B cell (primary cell): ENCODE data around the gene MPI. TPM values are rescaled to one million over a fixed set of nuclear protein-coding genes. Genes with fewer than 3 reads are reported as not detected.
"Not testable (repeated sequence)": the region's sequence is repeated elsewhere in the genome, so short reads cannot be mapped to it uniquely, and the experiment has no call there.

Experiments used
- ATAC-seq: fragments of 200-7000 bp; cut with Tn5 transposase; one replicate; pipeline ENCODE4 v1.10.0; 2021; ENCODE audit warnings: low read depth, mild to moderate bottlenecking, moderate number of reproducible peaks, moderate library complexity
- CTCF ChIA-PET: fragments of 350-600 bp; sonication (Branson Sonifier 250); formaldehyde crosslinking; loops from one replicate; lab custom pipeline; 2021; ENCODE audit warnings: antibody characterized with exemption, inconsistent platforms; lab: Charles Lee
- POLR2A ChIA-PET: fragments of 350-600 bp; sonication (Branson Sonifier 250); formaldehyde crosslinking; loops from one replicate; lab custom pipeline; 2021; ENCODE audit warnings: antibody characterized with exemption; lab: Charles Lee
- DNase-seq: peaks from one replicate; pipeline ENCODE4 v3.0.0; 2013
- H2AFZ ChIP-seq: 2 replicates; pipeline ENCODE4 v1.6.1; 2012; ENCODE audit warnings: mild to moderate bottlenecking, low read depth, low read length; ENCODE audit not compliant: insufficient read depth, poor library complexity, severe bottlenecking
- H3K27ac ChIP-seq, 2 donors: 1 replicate in 1 of 2; 2 replicates in 1 of 2; pipeline ENCODE4 v1.5.1; 2012 to 2013; ENCODE audit warnings: low read length in 2 of 2, mild to moderate bottlenecking in 2 of 2, moderate library complexity in 1 of 2
- H3K27me3 ChIP-seq, 4 experiments: fragments of 200-600 bp in 1 of 4; sonication (generic) in 1 of 4; replicated peaks in 1 of 4; 1 replicate in 2 of 4; 2 replicates in 2 of 4; pipeline versions ENCODE4 v1.6.1 to v1.7.0; 2013 to 2016; ENCODE audit warnings: low read length in 3 of 4, mild to moderate bottlenecking in 2 of 4, mixed read lengths in 1 of 4, moderate library complexity in 1 of 4; ENCODE audit not compliant: insufficient read depth in 4 of 4, control insufficient read depth in 3 of 4; ENCODE audit errors: control extremely low read depth in 1 of 4
- H3K36me3 ChIP-seq, 2 experiments: replicated peaks in 1 of 2; 1 replicate in 1 of 2; 2 replicates in 1 of 2; pipeline versions ENCODE4 v1.6.1 to v1.7.1; 2013; ENCODE audit warnings: low read length in 1 of 2; ENCODE audit not compliant: insufficient read depth in 2 of 2, control insufficient read depth in 1 of 2; ENCODE audit errors: control extremely low read depth in 1 of 2, extremely low read depth in 1 of 2
- H3K4me1 ChIP-seq, 2 donors: fragments of 200-600 bp in 1 of 2; sonication (generic) in 1 of 2; 1 replicate in 1 of 2; 2 replicates in 1 of 2; pipeline versions ENCODE4 v1.5.1 to v1.6.1; 2013 to 2017; ENCODE audit warnings: low read length in 2 of 2; ENCODE audit not compliant: control insufficient read depth in 2 of 2, insufficient read depth in 2 of 2
- H3K4me2 ChIP-seq: replicated peaks from 2 replicates; pipeline ENCODE3; 2012; ENCODE audit warnings: mild to moderate bottlenecking, low read depth, low read length; ENCODE audit not compliant: poor library complexity, severe bottlenecking
- H3K4me3 ChIP-seq, 5 experiments: fragments of 200-600 bp in 1 of 5; sonication (generic) in 1 of 5; 1 replicate in 3 of 5; 2 replicates in 2 of 5; pipeline versions ENCODE4 v1.5.1 to v1.7.0; 2011 to 2016; ENCODE audit warnings: low read length in 4 of 5, mild to moderate bottlenecking in 4 of 5, low read depth in 2 of 5, control low read depth in 1 of 5, moderate library complexity in 1 of 5; ENCODE audit not compliant: insufficient read depth in 1 of 5; ENCODE audit errors: control extremely low read depth in 1 of 5, extremely low read depth in 1 of 5
- H3K79me2 ChIP-seq: fragments of 200-600 bp; sonication (generic); one replicate; pipeline ENCODE4 v1.6.0; 2016; ENCODE audit warnings: low read length; ENCODE audit not compliant: control insufficient read depth, insufficient read depth
- H3K9ac ChIP-seq: fragments of 200-600 bp; sonication (generic); 2 replicates; pipeline ENCODE4 v1.6.1; 2017; ENCODE audit warnings: mild to moderate bottlenecking, low read length, moderate library complexity
- H3K9me3 ChIP-seq, 3 donors: one replicate each; pipeline versions ENCODE4 v1.6.1 to v1.7.1; 2013; ENCODE audit warnings: low read length in 2 of 3; ENCODE audit not compliant: control insufficient read depth in 2 of 3, insufficient read depth in 1 of 3; ENCODE audit errors: control extremely low read depth in 1 of 3
- H4K20me1 ChIP-seq: 2 replicates; pipeline ENCODE4 v1.6.0; 2012; ENCODE audit warnings: mild to moderate bottlenecking, low read length; ENCODE audit not compliant: insufficient read depth, control insufficient read depth, poor library complexity, severe bottlenecking
- H3K27ac Mint-ChIP-seq: one replicate; pipeline ENCODE4 v1.8.0; 2021; ENCODE audit warnings: mixed read lengths
- H3K27me3 Mint-ChIP-seq: one replicate; pipeline ENCODE4 v1.8.0; 2021; ENCODE audit warnings: mixed read lengths
- H3K4me1 Mint-ChIP-seq: one replicate; pipeline ENCODE4 v1.8.0; 2021; ENCODE audit warnings: mixed read lengths
- H3K4me3 Mint-ChIP-seq: one replicate; pipeline ENCODE4 v1.8.0; 2021; ENCODE audit warnings: mixed read lengths
- H3K9me3 Mint-ChIP-seq: one replicate; pipeline ENCODE4 v1.8.0; 2022; ENCODE audit warnings: mixed read lengths; ENCODE audit not compliant: insufficient read depth
- CTCF ChIP-seq: fragments of 200-600 bp; IDR thresholded peaks from one replicate; pipeline ENCODE4 v1.8.0; 2022; ENCODE audit warnings: antibody characterized with exemption, mild to moderate bottlenecking
- EZH2 ChIP-seq: IDR thresholded peaks from 2 replicates; pipeline ENCODE4 v1.6.1; 2012; ENCODE audit warnings: borderline replicate concordance, low read depth, mild to moderate bottlenecking, moderate library complexity, low read length; ENCODE audit not compliant: insufficient read depth, poor library complexity, severe bottlenecking
- WGBS: methylation state at CpG from one replicate; pipeline ENCODE4 v1.1.5; 2013; ENCODE audit warnings: missing lambda C conversion rate; ENCODE audit not compliant: insufficient coverage; 5-methylcytosine and 5-hydroxymethylcytosine counted together
- intact Hi-C: fragments of 100-400 bp; cut with micrococcal nuclease; formaldehyde crosslinking; loops from one replicate; pipeline ENCODE4 v1.10.0; 2022
- polyA plus RNA-seq: library from polyadenylated mRNA; depleted of rRNA; stranded (reverse); fragments of >200 nt; gene quantifications from 2 replicates; pipeline ENCODE4 v1.2.3, GENCODE V29; 2012
- total RNA-seq, 2 donors: library from RNA; stranded (reverse); fragments of 120-200 nt in 1 of 2; gene quantifications; 1 replicate in 1 of 2; 2 replicates in 1 of 2; pipeline versions ENCODE4 v1.2.3 to v1.2.4, GENCODE V29; 2013 to 2022

Gene MPI
- total and polyA plus RNA-seq, 2 donors (not counting 1 experiment from before 2014, with no cell fraction given), result 37.2 to 59.8 TPM

GRCh38 chr15:74893627-74894026, 3.8 kb downstream of the MPI start:
- WGBS, result 70% methylated on average over 3 of the region's 3 CpGs
- intact Hi-C loops, result loop anchor here (5.0 kb wide), 1 partner anchor 44 kb away; the partner anchor contains the start of gene COX5A
- Mint-ChIP-seq H3K9me3 (no peaks in the 10 kb centered on the region), H3K27me3 (no peaks in the 10 kb centered on the region), H3K27ac (peak overlapping the region; percentile 78), H3K4me1 (peaks cover 39% of the 10 kb centered on the region), H3K4me3 (peak overlapping the region; percentile 63)
- H3K27ac ChIP-seq, result peak overlapping the region in 1 of 2 donors; percentile 46
- CTCF ChIA-PET, result interaction anchor here (0.6 to 2.3 kb wide), 5 partner anchors 8 to 123 kb away, joined by 3 to 25 read pairs (median 4); no protein-coding TSS in a partner anchor
- TF ChIP-seq EZH2 (no peak), CTCF (no peak)
- DNase-seq, result no peak
- H3K79me2 ChIP-seq, result peaks cover 16% of the 10 kb centered on the region
- no peaks in the 10 kb centered on the region for H4K20me1 ChIP-seq
- no peaks in the 10 kb centered on the region for H3K9me3 ChIP-seq
- no peak overlapping the region for H3K4me3 ChIP-seq
- no peak for ATAC-seq
- POLR2A ChIA-PET, result interaction anchor here (0.6 to 0.8 kb wide), 4 partner anchors 20 to 558 kb away, joined by 3 to 4 read pairs (median 4); partner anchors contain the start of genes SCAMP2 and SIN3A
- peak overlapping the region; percentile 6 for H3K9ac ChIP-seq
- no peak overlapping the region for H2AFZ ChIP-seq
- no peaks in the 10 kb centered on the region for H3K27me3 ChIP-seq
- peaks cover 25 to 38% of the 10 kb centered on the region in 2 donors for H3K4me1 ChIP-seq
- peak overlapping the region; percentile 45 for H3K4me2 ChIP-seq
- peaks cover 0 to 10% of the 10 kb centered on the region in 2 experiments for H3K36me3 ChIP-seq

GRCh38 chr15:74894383-74894782, 4.5 kb downstream of the MPI start:
- intact Hi-C loops, result loop anchor here (5.0 kb wide), 1 partner anchor 43 kb away; the partner anchor contains the start of gene COX5A
- POLR2A ChIA-PET, result interaction anchor here (1.8 kb wide), 1 partner anchor 11 kb away, joined by 5 read pairs; no protein-coding TSS in a partner anchor
- not testable (repeated sequence) for H3K27ac Mint-ChIP-seq

More at GRCh38 chr15:74894383-74894782, 4.5 kb downstream of the MPI start:
- not testable (repeated sequence) for ATAC-seq, H2AFZ ChIP-seq, H3K9me3 Mint-ChIP-seq, H3K9ac ChIP-seq, H3K4me3 Mint-ChIP-seq, H4K20me1 ChIP-seq, H3K9me3 ChIP-seq, H3K4me2 ChIP-seq, H3K27me3 ChIP-seq, H3K27ac ChIP-seq, H3K4me3 ChIP-seq, H3K27me3 Mint-ChIP-seq, DNase-seq
- WGBS, result 100% methylated on average over 3 of the region's 7 CpGs
- CTCF ChIA-PET, result interaction anchor here (0.7 to 1.4 kb wide), 5 partner anchors 11 to 690 kb away, joined by 3 to 5 read pairs (median 5); partner anchors contain the start of gene FAM219B
- peaks cover 13% of the 10 kb centered on the region for H3K79me2 ChIP-seq
- peaks cover 35% of the 10 kb centered on the region for H3K4me1 Mint-ChIP-seq
- peaks cover 0 to 15% of the 10 kb centered on the region in 2 experiments for H3K36me3 ChIP-seq
- H3K4me1 ChIP-seq, result peaks cover 22 to 32% of the 10 kb centered on the region in 2 donors
